Loucy (cell line): ENCODE measurements around the gene COX6B2.

Experiments used
- H2AFZ ChIP-seq: fragments of 200-600 bp; sonication (generic); 2 replicates; pipeline ENCODE4 v1.6.0; 2016; ENCODE audit warnings: antibody characterized with exemption, mild to moderate bottlenecking, low read length, moderate library complexity
- H3F3A ChIP-seq: fragments of 200-600 bp; 2 replicates; pipeline ENCODE4 v1.6.0; 2016; ENCODE audit warnings: antibody characterized with exemption, low read depth, mild to moderate bottlenecking
- H3K27me3 ChIP-seq: fragments of 200-600 bp; sonication (generic); 2 replicates; pipeline ENCODE4 v1.6.1; 2014; ENCODE audit warnings: low read length, mild to moderate bottlenecking; ENCODE audit not compliant: insufficient read depth, poor library complexity, severe bottlenecking
- H3K36me3 ChIP-seq: fragments of 200-600 bp; sonication (generic); 2 replicates; pipeline ENCODE4 v1.6.1; 2016; ENCODE audit warnings: low read length; ENCODE audit not compliant: insufficient read depth
- H3K4me1 ChIP-seq: fragments of 200-600 bp; sonication (generic); 2 replicates; pipeline ENCODE4 v1.5.1; 2014; ENCODE audit warnings: low read length, mild to moderate bottlenecking; ENCODE audit not compliant: insufficient read depth, poor library complexity, severe bottlenecking
- H3K4me2 ChIP-seq: fragments of 200-600 bp; sonication (generic); 2 replicates; pipeline ENCODE4 v1.6.0; 2014; ENCODE audit warnings: antibody characterized with exemption, low read length, low read depth, mild to moderate bottlenecking; ENCODE audit not compliant: poor library complexity, severe bottlenecking
- H3K4me3 ChIP-seq: fragments of 200-600 bp; sonication (generic); 2 replicates; pipeline ENCODE4 v1.5.1; 2014; ENCODE audit warnings: low read length, mild to moderate bottlenecking, mixed read lengths; ENCODE audit not compliant: poor library complexity, severe bottlenecking
- H3K79me2 ChIP-seq: fragments of 200-600 bp; sonication (generic); 2 replicates; pipeline ENCODE4 v1.6.1; 2014; ENCODE audit warnings: low read length; ENCODE audit not compliant: insufficient read depth
- H3K9ac ChIP-seq: fragments of 200-600 bp; sonication (generic); 2 replicates; pipeline ENCODE4 v1.6.0; 2014; ENCODE audit warnings: mild to moderate bottlenecking, low read depth, low read length, moderate library complexity; ENCODE audit not compliant: poor library complexity, severe bottlenecking
- H3K9me2 ChIP-seq: fragments of 200-600 bp; sonication (generic); replicated peaks from 2 replicates; pipeline ENCODE4 v1.6.1; 2016; ENCODE audit warnings: low read depth, low read length, mixed read lengths
- H3K9me3 ChIP-seq: fragments of 200-600 bp; sonication (generic); 2 replicates; pipeline ENCODE4 v1.6.1; 2014; ENCODE audit warnings: mild to moderate bottlenecking, antibody characterized with exemption, low read length, low read depth; ENCODE audit not compliant: insufficient read depth
- H4K20me1 ChIP-seq: fragments of 200-600 bp; sonication (generic); 2 replicates; pipeline ENCODE4 v1.6.0; 2014; ENCODE audit warnings: antibody characterized with exemption, low read length, mild to moderate bottlenecking; ENCODE audit not compliant: insufficient read depth, poor library complexity, severe bottlenecking
- CTCF ChIP-seq: fragments of 200-600 bp; sonication (generic); conservative IDR thresholded peaks from 2 replicates; pipeline ENCODE4 v1.5.1; 2014; ENCODE audit warnings: mild to moderate bottlenecking, antibody characterized with exemption, low read length
- EZH2phosphoT487 ChIP-seq: fragments of 200-600 bp; IDR thresholded peaks from 2 replicates; pipeline ENCODE4 v1.6.1; 2018; ENCODE audit warnings: antibody characterized with exemption, mild to moderate bottlenecking, moderate library complexity, borderline replicate concordance

The COX6B2 gene

DNA sequence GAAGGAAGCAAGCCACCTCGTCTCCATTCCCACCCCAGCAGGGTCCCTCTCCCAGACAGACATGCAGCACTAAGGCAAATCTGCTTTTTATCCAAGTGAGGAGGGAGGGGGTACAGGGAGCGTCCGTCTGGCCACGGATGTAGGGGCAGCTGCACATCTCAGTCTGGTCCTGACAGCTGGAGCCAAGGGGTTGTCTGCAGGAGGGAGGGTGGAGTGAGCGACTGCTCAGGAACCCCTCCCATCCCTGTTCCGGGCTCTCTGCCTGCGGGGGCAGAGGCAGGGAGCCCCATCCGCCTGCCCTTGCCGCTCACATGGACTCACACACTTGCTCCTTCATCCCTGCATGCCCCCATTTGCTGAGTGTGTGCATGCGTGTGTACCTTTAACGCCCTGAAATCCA lies 24.7 kb upstream of the COX6B2 start:
- Histone ChIP-seq H2AFZ (no peak overlapping the region), H3K36me3 (no peaks in the 10 kb centered on the region), H3K9me2 (no peaks in the 10 kb centered on the region), H3K4me2 (no peak overlapping the region), H3K9me3 (no peaks in the 10 kb centered on the region), H3F3A (no peaks in the 10 kb centered on the region), H3K4me1 (peaks cover 10% of the 10 kb centered on the region), H3K4me3 (no peak overlapping the region), H3K27me3 (no peaks in the 10 kb centered on the region), H3K9ac (no peak overlapping the region), H3K79me2 (peaks cover 14% of the 10 kb centered on the region; the same call in 1 of the 2 replicates), H4K20me1 (no peaks in the 10 kb centered on the region)
- TF ChIP-seq CTCF (no peak), EZH2phosphoT487 (no peak)

DNA sequence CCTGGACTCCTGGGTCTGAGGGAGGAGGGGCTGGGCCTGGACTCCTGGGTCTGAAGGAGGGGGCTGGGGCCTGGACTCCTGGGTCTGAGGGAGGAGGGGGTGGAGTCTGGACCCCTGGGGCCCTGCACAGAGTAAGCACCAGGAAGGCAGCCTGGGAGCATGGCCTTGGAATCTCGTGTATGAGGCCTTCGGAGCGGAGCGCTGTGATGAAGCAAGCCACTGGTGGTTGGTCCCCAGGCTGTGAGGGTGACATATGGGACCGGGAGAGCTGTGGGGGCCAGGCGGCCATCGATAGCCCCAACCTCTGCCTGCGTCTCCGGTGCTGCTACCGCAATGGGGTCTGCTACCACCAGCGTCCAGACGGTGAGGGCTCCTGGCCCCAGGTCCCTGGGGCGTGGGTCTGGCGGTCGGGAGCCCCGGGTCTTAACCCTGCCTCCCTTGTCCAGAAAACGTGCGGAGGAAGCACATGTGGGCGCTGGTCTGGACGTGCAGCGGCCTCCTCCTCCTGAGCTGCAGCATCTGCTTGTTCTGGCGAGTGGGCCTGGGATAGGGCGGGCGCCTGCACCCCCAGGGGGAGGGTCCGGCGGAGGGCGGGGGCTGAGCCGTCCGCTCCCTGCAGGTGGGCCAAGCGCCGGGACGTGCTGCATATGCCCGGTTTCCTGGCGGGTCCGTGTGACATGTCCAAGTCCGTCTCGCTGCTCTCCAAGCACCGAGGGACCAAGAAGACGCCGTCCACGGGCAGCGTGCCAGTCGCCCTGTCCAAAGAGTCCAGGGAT lies 23.0 kb upstream of the COX6B2 start:
- H4K20me1 ChIP-seq: no peaks in the 10 kb centered on the region
- TF ChIP-seq CTCF (no peak), EZH2phosphoT487 (no peak)
- H2AFZ ChIP-seq: no peak overlapping the region
- peaks cover 5% of the 10 kb centered on the region; the same call in 1 of the 2 replicates for H3K79me2 ChIP-seq
- no peaks in the 10 kb centered on the region for H3K9me2 ChIP-seq
- no peaks in the 10 kb centered on the region for H3K9me3 ChIP-seq
- H3K4me3 ChIP-seq: no peak overlapping the region
- no peaks in the 10 kb centered on the region for H3K36me3 ChIP-seq
- no peak overlapping the region for H3K4me2 ChIP-seq
- H3K27me3 ChIP-seq: no peaks in the 10 kb centered on the region
- no peak overlapping the region for H3K9ac ChIP-seq
- peaks cover under 1% of the 10 kb centered on the region for H3K4me1 ChIP-seq
- no peaks in the 10 kb centered on the region for H3F3A ChIP-seq

GRCh38 chr19:55376241-55376933 lies 21.9 kb upstream of the COX6B2 start, which contains the start of gene TMEM190:
TSS of gene TMEM190 (plus strand) at chr19:55376826. CDS start at chr19:55376854, 28 bp downstream.
- Histone ChIP-seq H3F3A (no peaks in the 10 kb centered on the region), H3K9me2 (no peaks in the 10 kb centered on the region), H4K20me1 (no peaks in the 10 kb centered on the region), H3K4me3 (no peak within 1 kb of the TSS), H3K79me2 (no peaks in the 10 kb centered on the region), H2AFZ (no peak within 1 kb of the TSS), H3K27me3 (no peaks in the 10 kb centered on the region), H3K4me2 (no peak within 1 kb of the TSS), H3K9ac (no peak within 1 kb of the TSS), H3K4me1 (no peaks in the 10 kb centered on the region), H3K36me3 (no peaks in the 10 kb centered on the region), H3K9me3 (no peaks in the 10 kb centered on the region)
- TF ChIP-seq CTCF (no peak), EZH2phosphoT487 (no peak)
